Endothelial cell of umbilical vein (primary cell): ENCODE results near the gene CDHR4. TPM values are rescaled to one million over a fixed set of nuclear protein-coding genes. Genes with fewer than 3 reads are reported as not detected.

Experiments used
- BruUV-seq: library from RNA; stranded (reverse); fragments of 400-500 nt; replicated peaks from 2 replicates; lab custom pipeline; 2021; lab: Mats Ljungman, UMichigan
- CTCF ChIA-PET: fragments of 300-600, 350-600 bp; sonication (Branson Sonifier 250); formaldehyde crosslinking; loops from one replicate; lab custom pipeline; 2021; ENCODE audit warnings: antibody characterized with exemption, inconsistent platforms; lab: Charles Lee
- POLR2A ChIA-PET: fragments of 300-600, 350-600 bp; sonication (Branson Sonifier 250); formaldehyde crosslinking; loops from one replicate; lab custom pipeline; 2021; ENCODE audit warnings: antibody characterized with exemption, inconsistent platforms; lab: Charles Lee
- DNase-seq: peaks from one replicate; pipeline ENCODE4 v3.0.0-alpha.2; 2011; ENCODE audit warnings: low read depth, low spot score
- FAIRE-seq: peaks from 2 replicates; lab custom pipeline; 2011; peaks lifted over from hg19 to GRCh38; lab: Jason Lieb, UNC
- H2AFZ ChIP-seq: 2 replicates; pipeline ENCODE4 v1.6.0; 2012; ENCODE audit warnings: low read depth, low read length, control low read depth, inconsistent platforms
- H3K27ac ChIP-seq: 2 replicates; pipeline ENCODE4 v1.5.1; 2011; ENCODE audit warnings: low read depth, mild to moderate bottlenecking, control low read depth, low read length, moderate library complexity; ENCODE audit not compliant: insufficient read depth
- H3K27me3 ChIP-seq, 2 experiments: 2 replicates each; pipeline versions ENCODE4 v1.6.0 to v1.6.1; 2011; ENCODE audit warnings: low read length in 2 of 2, mixed read lengths in 1 of 2; ENCODE audit not compliant: control insufficient read depth in 2 of 2, insufficient read depth in 2 of 2
- H3K36me3 ChIP-seq, 2 experiments: 2 replicates in 1 of 2; 3 replicates in 1 of 2; pipeline ENCODE4 v1.5.1; 2011; ENCODE audit warnings: low read length in 2 of 2, mild to moderate bottlenecking in 1 of 2, moderate library complexity in 1 of 2; ENCODE audit not compliant: control insufficient read depth in 2 of 2, insufficient read depth in 2 of 2; ENCODE audit errors: extremely low read depth in 1 of 2
- H3K4me1 ChIP-seq: 3 replicates; pipeline ENCODE4 v1.5.1; 2011; ENCODE audit warnings: mild to moderate bottlenecking, low read length; ENCODE audit not compliant: control insufficient read depth, insufficient read depth; ENCODE audit errors: extremely low read depth
- H3K4me2 ChIP-seq: 2 replicates; pipeline ENCODE4 v1.6.1; 2011; ENCODE audit warnings: low read length, control low read depth, mixed read lengths; ENCODE audit not compliant: insufficient read depth
- H3K4me3 ChIP-seq, 3 experiments: fragments of 200-600 bp in 1 of 3; sonication (generic), shearing (Covaris generic) in 1 of 3; replicated peaks in 1 of 3; 2 replicates each; pipeline ENCODE4 v1.5.1; 2011 to 2016; ENCODE audit warnings: control low read depth in 3 of 3, low read length in 3 of 3, mild to moderate bottlenecking in 2 of 3, inconsistent platforms in 1 of 3, low read depth in 1 of 3, moderate library complexity in 1 of 3; ENCODE audit not compliant: insufficient read depth in 1 of 3
- H3K79me2 ChIP-seq: 2 replicates; pipeline ENCODE4 v1.6.0; 2012; ENCODE audit warnings: low read length, inconsistent platforms; ENCODE audit not compliant: control insufficient read depth, insufficient read depth
- H3K9ac ChIP-seq: replicated peaks from 2 replicates; pipeline ENCODE3; 2011; ENCODE audit warnings: low read length, control low read depth; ENCODE audit not compliant: insufficient read depth; ENCODE audit errors: extremely low read depth
- H3K9me1 ChIP-seq: replicated peaks from 3 replicates; pipeline ENCODE4 v1.6.0; 2011; ENCODE audit warnings: mild to moderate bottlenecking, low read length; ENCODE audit not compliant: control insufficient read depth, insufficient read depth; ENCODE audit errors: extremely low read depth
- H3K9me3 ChIP-seq: replicated peaks from 2 replicates; pipeline ENCODE4 v1.5.1; 2012; ENCODE audit warnings: low read length, inconsistent platforms; ENCODE audit not compliant: control insufficient read depth, insufficient read depth
- H4K20me1 ChIP-seq: replicated peaks from 2 replicates; pipeline ENCODE3; 2011; ENCODE audit warnings: mild to moderate bottlenecking, low read length; ENCODE audit not compliant: control insufficient read depth, insufficient read depth; ENCODE audit errors: extremely low read depth
- CTCF ChIP-seq, 2 donors: IDR thresholded peaks; 1 replicate in 1 of 2; 2 replicates in 1 of 2; pipeline ENCODE4 v1.5.1; 2011; ENCODE audit warnings: low read length in 2 of 2, mild to moderate bottlenecking in 2 of 2, moderate library complexity in 2 of 2, control low read depth in 1 of 2, inconsistent platforms in 1 of 2, low read depth in 1 of 2; ENCODE audit not compliant: insufficient read depth in 1 of 2; ENCODE audit errors: extremely low read depth in 1 of 2
- EZH2 ChIP-seq: IDR thresholded peaks from 2 replicates; pipeline ENCODE4 v1.6.1; 2012; ENCODE audit warnings: borderline replicate concordance, low read depth, mild to moderate bottlenecking, moderate library complexity, low read length, inconsistent platforms; ENCODE audit not compliant: severe bottlenecking
- FOS ChIP-seq: IDR thresholded peaks from 2 replicates; pipeline ENCODE4 v1.6.1; 2011; ENCODE audit warnings: mild to moderate bottlenecking, low read length, moderate library complexity, borderline replicate concordance; ENCODE audit not compliant: insufficient read depth
- GATA2 ChIP-seq: IDR thresholded peaks from 2 replicates; pipeline ENCODE4 v1.7.0; 2011; ENCODE audit warnings: low read depth, mild to moderate bottlenecking, moderate library complexity, mixed read lengths, low read length; ENCODE audit not compliant: insufficient read length, insufficient read depth
- JUN ChIP-seq: IDR thresholded peaks from 2 replicates; pipeline ENCODE4 v1.6.1; 2011; ENCODE audit warnings: borderline replicate concordance, low read depth; ENCODE audit not compliant: insufficient read length, insufficient read depth
- MAX ChIP-seq: IDR thresholded peaks from 2 replicates; pipeline ENCODE4 v1.6.1; 2011; ENCODE audit not compliant: insufficient read depth, insufficient read length
- MYC ChIP-seq: IDR thresholded peaks from one replicate; pipeline ENCODE4 v1.6.1; 2011; ENCODE audit warnings: mild to moderate bottlenecking, low read depth, low read length
- POLR2A ChIP-seq: IDR thresholded peaks from 2 replicates; pipeline ENCODE4 v1.6.1; 2012; ENCODE audit warnings: low read depth, mild to moderate bottlenecking, control low read depth, low read length
- POLR2AphosphoS5 ChIP-seq: IDR thresholded peaks from 2 replicates; pipeline ENCODE4 v1.6.1; 2012; ENCODE audit warnings: low read depth, mild to moderate bottlenecking, control low read depth, low read length, moderate library complexity; ENCODE audit not compliant: insufficient read depth
- dilution Hi-C: fragments of 300-500 bp; cut with MboI; formaldehyde crosslinking; loops from one replicate; pipeline ENCODE4 v1.15.0; 2019; ENCODE audit warnings: low sequenced_read_pairs; ENCODE audit not compliant: extremely low pct_ligation_motif_present
- intact Hi-C: fragments of 100-400 bp; cut with micrococcal nuclease; formaldehyde crosslinking; loops from one replicate; pipeline ENCODE4 v1.10.0; 2022
- polyA plus RNA-seq, 4 experiments: library from polyadenylated mRNA; depleted of rRNA in 3 of 4; stranded (reverse) in 3 of 4; unstranded in 1 of 4; fragments of >200 nt; gene quantifications; 2 replicates each; pipeline versions ENCODE4 v1.2.1 to v1.2.3, GENCODE V29; 2011 to 2012; ENCODE audit warnings: missing spikeins in 1 of 4
- total RNA-seq: library from RNA; stranded (reverse); gene quantifications from 2 replicates; pipeline ENCODE4 v1.2.3, GENCODE V29; 2021

CDHR4 gene
- total and polyA plus RNA-seq, 2 donors (not counting 3 experiments of a cell fraction or from before 2014, with no cell fraction given), result 0.19 TPM; not detected in 1

GRCh38 chr3:49807431-49808114 lies 7.9 kb upstream of the CDHR4 start:
- H4K20me1 ChIP-seq, result no peaks in the 10 kb centered on the region
- H3K27ac ChIP-seq, result peak overlapping the region; percentile 77
- H3K9me3 ChIP-seq, result no peaks in the 10 kb centered on the region
- H3K79me2 ChIP-seq, result no peaks in the 10 kb centered on the region
- intact Hi-C loops (loop anchor here (5.0 kb wide), 1 partner anchor 360 kb away; no protein-coding TSS in a partner anchor), dilution Hi-C loops (no loop called here)
- POLR2A ChIA-PET, result interaction anchor here (0.6 to 0.9 kb wide), 2 partner anchors 33 to 53 kb away, joined by 3 to 6 read pairs; no protein-coding TSS in a partner anchor
- no peak overlapping the region for H3K4me2 ChIP-seq
- H3K27me3 ChIP-seq, result no peaks in the 10 kb centered on the region
- H3K36me3 ChIP-seq, result peaks cover 0 to 5% of the 10 kb centered on the region in 2 experiments
- peak; percentile 59 for FAIRE-seq
- H3K9ac ChIP-seq, result no peak overlapping the region
- no TSS peak for BruUV-seq
- DNase-seq, result peak; percentile 32
- no peak overlapping the region for H3K4me3 ChIP-seq
- H3K9me1 ChIP-seq, result no peaks in the 10 kb centered on the region
- TF ChIP-seq POLR2A (peak; percentile 32), MYC (no peak), MAX (no peak)
- peaks cover 39% of the 10 kb centered on the region for H3K4me1 ChIP-seq
- H2AFZ ChIP-seq, result no peak overlapping the region
- CTCF ChIA-PET, result interaction anchor here (0.8 to 12.4 kb wide), 4 partner anchors 15 to 267 kb away, joined by 3 to 545 read pairs (median 4); no protein-coding TSS in a partner anchor

- intact Hi-C loops (loop anchor here (5.0 kb wide), 1 partner anchor 360 kb away; no protein-coding TSS in a partner anchor), dilution Hi-C loops (no loop called here)
- H3K4me2 ChIP-seq, result peak overlapping the region; percentile 26
- FAIRE-seq, result peak; percentile 37
- no peaks in the 10 kb centered on the region for H3K27me3 ChIP-seq
- ChIA-PET CTCF (interaction anchor here (0.8 to 12.4 kb wide), 4 partner anchors 16 to 267 kb away, joined by 3 to 545 read pairs (median 6); no protein-coding TSS in a partner anchor), POLR2A (interaction anchor here (1.0 kb wide), 1 partner anchor 32 kb away, joined by 3 read pairs; no protein-coding TSS in a partner anchor)
- H3K9me3 ChIP-seq, result no peaks in the 10 kb centered on the region
- H4K20me1 ChIP-seq, result no peaks in the 10 kb centered on the region
- no peaks in the 10 kb centered on the region for H3K79me2 ChIP-seq
- BruUV-seq, result no TSS peak
- H2AFZ ChIP-seq, result no peak overlapping the region
- H3K4me3 ChIP-seq, result no peak overlapping the region
- H3K4me1 ChIP-seq, result peaks cover 39% of the 10 kb centered on the region
- H3K9me1 ChIP-seq, result no peaks in the 10 kb centered on the region
- peak overlapping the region; percentile 77 for H3K27ac ChIP-seq
- TF ChIP-seq POLR2AphosphoS5 (no peak), FOS (no peak), JUN (no peak), GATA2 (no peak), EZH2 (no peak), MYC (no peak), POLR2A (no peak), MAX (no peak), CTCF (IDR thresholded peaks at IDR 0.05; ENCODE audit: extremely low read depth in 1 of 2, insufficient read depth in 1 of 2, low read depth in 1 of 2, low read length in 2 of 2) (no peak)
- H3K9ac ChIP-seq, result peak overlapping the region; percentile 36
- peak; percentile 21 for DNase-seq
- H3K36me3 ChIP-seq, result peaks cover 0 to 5% of the 10 kb centered on the region in 2 experiments
These were observed 7.2 kb upstream of the CDHR4 start for GRCh38 chr3:49806850-49807249.
